Right renal cortex interstitium (tissue), 3 donors: ENCODE results near the gene AGL. TPM values are rescaled to one million over a fixed set of nuclear protein-coding genes. Genes with fewer than 3 reads are reported as not detected.
"Not testable (repeated sequence)": the region's sequence is repeated elsewhere in the genome, so short reads cannot be mapped to it uniquely, and the experiment has no call there.

Source experiments
- DNase-seq, 3 donors: peaks; one replicate each; pipeline ENCODE4 v3.0.0-alpha.2; 2013; ENCODE audit warnings: low read depth in 3 of 3, low spot score in 2 of 3
- polyA plus RNA-seq, 3 donors: library from polyadenylated mRNA; unstranded; fragments of 120-200 nt; gene quantifications; one replicate each; pipeline ENCODE4 v1.2.1, GENCODE V29; 2013; ENCODE audit not compliant: insufficient read length in 3 of 3

AGL gene
- polyA plus RNA-seq, 3 donors = 30.3 to 32.7 (median 32.4) TPM

DNA sequence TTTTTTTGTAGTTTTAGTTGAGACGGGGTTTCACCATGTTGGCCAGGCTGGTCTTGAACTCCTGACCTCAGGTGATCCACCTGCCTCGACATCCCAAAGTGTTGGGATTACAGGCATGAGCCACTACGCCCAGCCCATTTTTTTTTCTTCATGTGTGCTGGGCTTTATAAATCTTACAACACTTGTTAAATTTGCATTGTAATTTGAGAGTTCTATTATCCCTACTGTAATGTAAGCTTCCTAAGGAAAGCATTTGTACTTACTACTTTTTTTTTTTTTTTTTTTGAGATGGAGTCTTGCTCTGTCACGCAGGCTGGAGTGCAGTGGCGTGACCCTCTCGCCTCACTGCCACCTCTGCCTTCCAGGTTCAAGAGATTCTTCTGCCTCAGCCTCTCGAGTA, 121.9 kb downstream of the AGL start:
- not testable (repeated sequence) for DNase-seq

Other genes starting within 250 kb of the AGL start
- gene PALMD, start 204.2 kb upstream of the AGL start, polyA plus RNA-seq = 1 to 10 TPM; 2.1 to 2.6 (median 2.5) TPM
- gene FRRS1, start 83.7 kb upstream of the AGL start, polyA plus RNA-seq = 10 to 100 TPM in 1 of 3 donors, 1 to 10 TPM in 2; 8.4 to 11.5 (median 9.0) TPM
- 10 to 100 TPM; 25.9 to 28.7 (median 27.4) TPM for gene SLC35A3, start 119.6 kb downstream of the AGL start, polyA plus RNA-seq